ENCODE data around the gene CHSY1.

Gene CHSY1

GRCh38 chr15:101188637-101189408, 63.0 kb downstream of the CHSY1 start:
- H3K4me3 ChIP-seq (ENCODE audit: low read length) = peak overlapping the region; percentile 48
- peak; percentile 81 for DNase-seq (ENCODE audit: low read depth)

GRCh38 chr15:101187820-101188636, 63.8 kb downstream of the CHSY1 start:
- peak; percentile 88 for DNase-seq (ENCODE audit: low read depth)
- peak overlapping the region; percentile 46 for H3K4me3 ChIP-seq (ENCODE audit: low read length)
- TF ChIP-seq CTCF (conservative IDR thresholded peaks at IDR 0.05; ENCODE audit: low read length) = no peak

More at GRCh38 chr15:101188637-101189408, 63.0 kb downstream of the CHSY1 start:
- no peak for TF ChIP-seq CTCF (conservative IDR thresholded peaks at IDR 0.05; ENCODE audit: low read length)

GRCh38 chr15:101185770-101186169, 66.1 kb downstream of the CHSY1 start:
- no peak for TF ChIP-seq CTCF (conservative IDR thresholded peaks at IDR 0.05; ENCODE audit: low read length)
- no peak overlapping the region for H3K4me3 ChIP-seq (ENCODE audit: low read length)
- DNase-seq (ENCODE audit: low read depth) = no peak

GRCh38 chr15:101185336-101185735, 66.5 kb downstream of the CHSY1 start:
- no peak for TF ChIP-seq CTCF (conservative IDR thresholded peaks at IDR 0.05; ENCODE audit: low read length)
- DNase-seq (ENCODE audit: low read depth) = no peak
- no peak overlapping the region for H3K4me3 ChIP-seq (ENCODE audit: low read length)

- no peak for TF ChIP-seq CTCF (conservative IDR thresholded peaks at IDR 0.05; ENCODE audit: low read length)
- no peak for DNase-seq (ENCODE audit: low read depth)
- no peak overlapping the region for H3K4me3 ChIP-seq (ENCODE audit: low read length)
These were observed 67.0 kb downstream of the CHSY1 start for GRCh38 chr15:101184830-101185229.

GRCh38 chr15:101183931-101184305, 67.9 kb downstream of the CHSY1 start:
- TF ChIP-seq CTCF (conservative IDR thresholded peaks at IDR 0.05; ENCODE audit: low read length) = no peak
- H3K4me3 ChIP-seq (ENCODE audit: low read length) = no peak overlapping the region
- no peak for DNase-seq (ENCODE audit: low read depth)
